ENCODE measurements around the gene NAGS. TPM values are rescaled to one million over a fixed set of nuclear protein-coding genes. Genes with fewer than 3 reads are reported as not detected.

NAGS gene
- total RNA-seq, 1 experiment from 2014 or later: 3.7 TPM

DNA sequence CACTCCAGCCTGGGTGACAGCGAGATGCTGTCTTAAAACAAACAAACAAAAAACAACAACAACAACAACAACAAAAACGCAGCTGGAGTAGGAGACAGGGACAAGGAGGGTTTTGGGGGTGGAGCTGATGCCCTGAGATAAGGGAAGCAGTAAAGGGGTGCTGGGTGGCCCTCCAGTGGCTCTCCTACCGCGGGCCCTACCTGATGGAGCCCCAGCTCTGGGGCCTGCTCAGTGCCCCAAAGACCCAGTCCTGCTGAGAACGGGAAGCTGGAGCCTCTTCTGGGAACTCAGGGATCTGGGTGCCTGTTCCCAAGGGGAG is 21.3 kb upstream of the NAGS start:
- Histone ChIP-seq H4K20me1 (ENCODE audit: control insufficient read depth, insufficient read depth, insufficient read length) (no peaks in the 10 kb centered on the region), H3K4ac (ENCODE audit: low read depth, low read length) (no peak overlapping the region), H3K9me3 (ENCODE audit: control insufficient read depth, low read depth, low read length) (no peaks in the 10 kb centered on the region), H3K4me1 (ENCODE audit: insufficient read depth, low read length) (no peaks in the 10 kb centered on the region; the same call in 1 of the 2 replicates), H3K79me1 (ENCODE audit: insufficient read depth, low read depth, low read length, poor library complexity, severe bottlenecking) (no peaks in the 10 kb centered on the region), H4K91ac (ENCODE audit: insufficient read length, low read depth, low read length) (no peak overlapping the region), H2BK20ac (ENCODE audit: low read depth, low read length, poor library complexity, severe bottlenecking) (no peak overlapping the region), H4K5ac (ENCODE audit: insufficient read length, low read depth, low read length) (no peak overlapping the region), H2BK12ac (ENCODE audit: insufficient read length, low read depth, low read length) (no peak overlapping the region), H2AFZ (ENCODE audit: low read length) (no peak overlapping the region), H2BK15ac (ENCODE audit: low read depth, low read length) (no peak overlapping the region), H2BK120ac (ENCODE audit: low read depth, low read length, poor library complexity, severe bottlenecking) (no peak overlapping the region), H3K9ac (ENCODE audit: extremely low read depth, insufficient read length, low read length) (no peak overlapping the region), H3K18ac (ENCODE audit: insufficient read length, low read depth, low read length) (no peak overlapping the region), H2AK5ac (ENCODE audit: insufficient read length, low read length) (no peak overlapping the region), H3T11ph (ENCODE audit: low read length) (no peak overlapping the region), H3K4me2 (ENCODE audit: insufficient read depth, insufficient read length, low read length) (peak overlapping the region; percentile 35), H3K23me2 (ENCODE audit: insufficient read length, low read depth, low read length, poor library complexity, severe bottlenecking) (peaks cover 5% of the 10 kb centered on the region), H3K23ac (ENCODE audit: insufficient read length, low read depth, low read length) (no peak overlapping the region), H3K79me2 (ENCODE audit: insufficient read depth, low read length) (no peaks in the 10 kb centered on the region), H2BK5ac (ENCODE audit: insufficient read length, low read length) (no peak overlapping the region), H3K27me3 (ENCODE audit: insufficient read depth, low read length) (peaks cover 3% of the 10 kb centered on the region; the same call in 1 of the 2 replicates), H3K14ac (ENCODE audit: insufficient read depth, low read length) (no peak overlapping the region), H3K56ac (ENCODE audit: insufficient read length, low read depth, low read length) (no peak overlapping the region), H4K8ac (replicated peaks; ENCODE audit: insufficient read length, low read depth, low read length) (no peak overlapping the region), H3K27ac (ENCODE audit: insufficient read length, low read depth, low read length) (no peak overlapping the region)
- Mint-ChIP-seq H3K4me3 (peak overlapping the region; percentile 73 to 84), H3K27ac (no peak overlapping the region), H3K36me3 (ENCODE audit: insufficient read depth in 1 of 3, low read depth in 3 of 3) (no peaks in the 10 kb centered on the region; a peak in 1 of 7 replicates), H3K9me3 (no peaks in the 10 kb centered on the region), H3K4me1 (peaks cover 11 to 22% of the 10 kb centered on the region in 2 experiments), H3K27me3 (ENCODE audit: low read depth) (peaks cover 52% of the 10 kb centered on the region)
- no peak for DNase-seq
- TF ChIP-seq, protein P1, sequence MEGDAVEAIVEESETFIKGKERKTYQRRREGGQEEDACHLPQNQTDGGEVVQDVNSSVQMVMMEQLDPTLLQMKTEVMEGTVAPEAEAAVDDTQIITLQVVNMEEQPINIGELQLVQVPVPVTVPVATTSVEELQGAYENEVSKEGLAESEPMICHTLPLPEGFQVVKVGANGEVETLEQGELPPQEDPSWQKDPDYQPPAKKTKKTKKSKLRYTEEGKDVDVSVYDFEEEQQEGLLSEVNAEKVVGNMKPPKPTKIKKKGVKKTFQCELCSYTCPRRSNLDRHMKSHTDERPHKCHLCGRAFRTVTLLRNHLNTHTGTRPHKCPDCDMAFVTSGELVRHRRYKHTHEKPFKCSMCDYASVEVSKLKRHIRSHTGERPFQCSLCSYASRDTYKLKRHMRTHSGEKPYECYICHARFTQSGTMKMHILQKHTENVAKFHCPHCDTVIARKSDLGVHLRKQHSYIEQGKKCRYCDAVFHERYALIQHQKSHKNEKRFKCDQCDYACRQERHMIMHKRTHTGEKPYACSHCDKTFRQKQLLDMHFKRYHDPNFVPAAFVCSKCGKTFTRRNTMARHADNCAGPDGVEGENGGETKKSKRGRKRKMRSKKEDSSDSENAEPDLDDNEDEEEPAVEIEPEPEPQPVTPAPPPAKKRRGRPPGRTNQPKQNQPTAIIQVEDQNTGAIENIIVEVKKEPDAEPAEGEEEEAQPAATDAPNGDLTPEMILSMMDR (conservative IDR thresholded peaks at IDR 0.05): no peak
- WGBS (ENCODE audit: extremely low coverage, insufficient read length, low lambda C conversion rate): no CpG with 5 or more reads among the region's 5 CpGs
